Tibial artery (tissue), 4 donors: ENCODE results near the gene SLC4A1.

Experiments used
- DNase-seq, 2 donors: peaks; one replicate each; pipeline ENCODE4 v3.0.0-alpha.2; 2019
- H3K27ac ChIP-seq, 2 donors: fragments of 200-600 bp; sonication (generic) in 1 of 2; 1 replicate in 1 of 2; 2 replicates in 1 of 2; pipeline ENCODE4 v1.5.1; 2018 to 2019; ENCODE audit warnings: mild to moderate bottlenecking in 1 of 2
- H3K27me3 ChIP-seq, 2 donors: fragments of 200-600 bp; sonication (generic) in 1 of 2; one replicate each; pipeline versions ENCODE4 v1.5.1 to v1.6.0; 2016 to 2019
- H3K36me3 ChIP-seq, 3 donors: fragments of 200-600 bp; sonication (generic) in 2 of 3; one replicate each; pipeline ENCODE4 v1.5.1; 2016 to 2019; ENCODE audit warnings: mild to moderate bottlenecking in 2 of 3
- H3K4me1 ChIP-seq, 4 donors: fragments of 200-600 bp; sonication (generic) in 2 of 4; 1 replicate in 3 of 4; 2 replicates in 1 of 4; pipeline ENCODE4 v1.5.1; 2016 to 2019
- H3K4me3 ChIP-seq, 2 donors: fragments of 200-600 bp; sonication (generic) in 1 of 2; 1 replicate in 1 of 2; 2 replicates in 1 of 2; pipeline ENCODE4 v1.5.1; 2018 to 2019; ENCODE audit warnings: mild to moderate bottlenecking in 2 of 2
- H3K9me3 ChIP-seq, 3 donors: fragments of 200-600 bp; sonication (generic) in 1 of 3; one replicate each; pipeline ENCODE4 v1.5.1; 2016 to 2019
- CTCF ChIP-seq, 2 experiments: fragments of 200-600 bp in 1 of 2; fragments of 450-650 bp in 1 of 2; IDR thresholded peaks; one replicate each; pipeline ENCODE4 v1.5.1; 2017 to 2019; ENCODE audit warnings: antibody characterized with exemption in 2 of 2, mild to moderate bottlenecking in 1 of 2, moderate library complexity in 1 of 2
- intact Hi-C: fragments of 100-400 bp; cut with DNase I; formaldehyde crosslinking; loops from one replicate; pipeline ENCODE4 v1.15.0; 2023; ENCODE audit warnings: low total_unique reads

SLC4A1 gene

GRCh38 chr17:44297975-44298374 is 30.0 kb upstream of the SLC4A1 start:
- intact Hi-C loops: no loop called here
- Histone ChIP-seq H3K9me3 (no peaks in the 10 kb centered on the region), H3K4me3 (no peak overlapping the region), H3K36me3 (no peaks in the 10 kb centered on the region), H3K27me3 (peaks cover 0 to 42% of the 10 kb centered on the region in 2 donors), H3K27ac (no peak overlapping the region), H3K4me1 (no peaks in the 10 kb centered on the region)
- DNase-seq: no peak
- no peak for TF ChIP-seq CTCF (IDR thresholded peaks at IDR 0.05)

- no peak for DNase-seq
- Histone ChIP-seq H3K9me3 (no peaks in the 10 kb centered on the region), H3K27ac (no peak overlapping the region), H3K4me3 (no peak overlapping the region), H3K27me3 (peaks cover 0 to 19% of the 10 kb centered on the region in 2 donors), H3K36me3 (no peaks in the 10 kb centered on the region), H3K4me1 (no peaks in the 10 kb centered on the region)
- no peak for TF ChIP-seq CTCF (IDR thresholded peaks at IDR 0.05)
- intact Hi-C loops: no loop called here
Measured at GRCh38 chr17:44293509-44294226, 25.7 kb upstream of the SLC4A1 start.

GRCh38 chr17:44287651-44288050 is 19.7 kb upstream of the SLC4A1 start:
- no peaks in the 10 kb centered on the region for H3K36me3 ChIP-seq
- H3K4me1 ChIP-seq: no peaks in the 10 kb centered on the region
- no peaks in the 10 kb centered on the region for H3K9me3 ChIP-seq
- TF ChIP-seq CTCF (IDR thresholded peaks at IDR 0.05): no peak
- H3K27ac ChIP-seq: no peak overlapping the region
- H3K4me3 ChIP-seq: no peak overlapping the region
- peaks cover 0 to 13% of the 10 kb centered on the region in 2 donors for H3K27me3 ChIP-seq
- intact Hi-C loops: no loop called here
- no peak for DNase-seq

GRCh38 chr17:44284024-44284400 is 16.1 kb upstream of the SLC4A1 start:
- intact Hi-C loops: no loop called here
- no peak for DNase-seq
- TF ChIP-seq CTCF (IDR thresholded peaks at IDR 0.05): no peak
- H3K36me3 ChIP-seq: no peaks in the 10 kb centered on the region
- peaks cover 0 to 9% (median 0%) of the 10 kb centered on the region in 4 donors for H3K4me1 ChIP-seq
- peaks cover 0 to 24% of the 10 kb centered on the region in 2 donors for H3K27me3 ChIP-seq
- no peak overlapping the region for H3K4me3 ChIP-seq
- H3K27ac ChIP-seq: no peak overlapping the region
- H3K9me3 ChIP-seq: no peaks in the 10 kb centered on the region

- peaks cover 0 to 20% of the 10 kb centered on the region in 2 donors for H3K27me3 ChIP-seq
- intact Hi-C loops: no loop called here
- H3K27ac ChIP-seq: no peak overlapping the region
- TF ChIP-seq CTCF (IDR thresholded peaks at IDR 0.05): no peak
- peaks cover 0 to 9% (median 0%) of the 10 kb centered on the region in 4 donors for H3K4me1 ChIP-seq
- DNase-seq: no peak
- no peak overlapping the region for H3K4me3 ChIP-seq
- H3K9me3 ChIP-seq: no peaks in the 10 kb centered on the region
- no peaks in the 10 kb centered on the region for H3K36me3 ChIP-seq
Measured at GRCh38 chr17:44283344-44284023, 15.5 kb upstream of the SLC4A1 start.
